Neutrophil (primary cell): Measurements from ENCODE around the gene MYO5A.
"Not testable (repeated sequence)": the region's sequence is repeated elsewhere in the genome, so short reads cannot be mapped to it uniquely, and the experiment has no call there.

Source experiments
- H3K27ac ChIP-seq: fragments of 200-600 bp; sonication (generic); 2 replicates; pipeline ENCODE4 v1.5.1; 2016; ENCODE audit warnings: mild to moderate bottlenecking, moderate library complexity
- H3K27me3 ChIP-seq: fragments of 200-600 bp; sonication (generic); 2 replicates; pipeline ENCODE4 v1.6.0; 2016; ENCODE audit warnings: mild to moderate bottlenecking
- H3K36me3 ChIP-seq: fragments of 200-600 bp; sonication (generic); 2 replicates; pipeline ENCODE4 v1.5.1; 2017
- H3K4me1 ChIP-seq, 2 experiments: fragments of 200-600 bp in 1 of 2; sonication (generic) in 1 of 2; 1 replicate in 1 of 2; 2 replicates in 1 of 2; pipeline versions ENCODE4 v1.5.1 to v1.6.1; 2013 to 2016; ENCODE audit warnings: low read depth in 1 of 2, low read length in 1 of 2, mild to moderate bottlenecking in 1 of 2, moderate library complexity in 1 of 2; ENCODE audit not compliant: control insufficient read depth in 1 of 2, insufficient read depth in 1 of 2
- H3K4me3 ChIP-seq, 2 experiments: fragments of 200-600 bp in 1 of 2; sonication (generic) in 1 of 2; 1 replicate in 1 of 2; 2 replicates in 1 of 2; pipeline ENCODE4 v1.5.1; 2013 to 2016; ENCODE audit warnings: low read depth in 1 of 2, low read length in 1 of 2, mild to moderate bottlenecking in 1 of 2, moderate library complexity in 1 of 2
- H3K9me3 ChIP-seq: fragments of 200-600 bp; sonication (generic); 2 replicates; pipeline ENCODE4 v1.5.1; 2016
- TF ChIP-seq, protein P1 (sequence below): fragments of 200-600 bp; sonication (generic); IDR thresholded peaks from 2 replicates; pipeline ENCODE4 v1.5.1; 2016; ENCODE audit warnings: antibody characterized with exemption

Gene MYO5A

DNA sequence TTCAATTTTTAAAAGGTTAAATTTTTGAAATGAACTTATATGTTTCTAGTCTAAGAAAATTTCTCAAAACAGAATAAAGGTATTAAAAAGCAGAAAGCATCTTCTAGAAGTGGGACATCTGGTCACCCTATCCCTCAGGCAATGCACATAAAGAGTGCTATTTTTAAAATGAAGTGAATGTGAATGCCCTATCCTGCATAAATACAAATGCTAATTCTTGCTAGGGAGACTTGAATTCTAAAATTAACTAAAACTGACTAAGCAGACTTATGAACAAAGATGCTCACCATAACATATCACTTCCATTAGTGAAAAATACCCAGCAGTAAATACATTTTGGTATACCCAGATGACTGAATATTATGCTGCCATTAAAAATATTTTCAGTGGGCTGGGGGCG lies 11.7 kb downstream of the MYO5A start:
- Histone ChIP-seq H3K4me1 (peaks cover 59 to 78% of the 10 kb centered on the region in 2 experiments), H3K36me3 (no peaks in the 10 kb centered on the region), H3K9me3 (no peaks in the 10 kb centered on the region), H3K27me3 (no peaks in the 10 kb centered on the region), H3K27ac (peak overlapping the region; percentile 81), H3K4me3 (no peak overlapping the region)
- TF ChIP-seq, protein P1, sequence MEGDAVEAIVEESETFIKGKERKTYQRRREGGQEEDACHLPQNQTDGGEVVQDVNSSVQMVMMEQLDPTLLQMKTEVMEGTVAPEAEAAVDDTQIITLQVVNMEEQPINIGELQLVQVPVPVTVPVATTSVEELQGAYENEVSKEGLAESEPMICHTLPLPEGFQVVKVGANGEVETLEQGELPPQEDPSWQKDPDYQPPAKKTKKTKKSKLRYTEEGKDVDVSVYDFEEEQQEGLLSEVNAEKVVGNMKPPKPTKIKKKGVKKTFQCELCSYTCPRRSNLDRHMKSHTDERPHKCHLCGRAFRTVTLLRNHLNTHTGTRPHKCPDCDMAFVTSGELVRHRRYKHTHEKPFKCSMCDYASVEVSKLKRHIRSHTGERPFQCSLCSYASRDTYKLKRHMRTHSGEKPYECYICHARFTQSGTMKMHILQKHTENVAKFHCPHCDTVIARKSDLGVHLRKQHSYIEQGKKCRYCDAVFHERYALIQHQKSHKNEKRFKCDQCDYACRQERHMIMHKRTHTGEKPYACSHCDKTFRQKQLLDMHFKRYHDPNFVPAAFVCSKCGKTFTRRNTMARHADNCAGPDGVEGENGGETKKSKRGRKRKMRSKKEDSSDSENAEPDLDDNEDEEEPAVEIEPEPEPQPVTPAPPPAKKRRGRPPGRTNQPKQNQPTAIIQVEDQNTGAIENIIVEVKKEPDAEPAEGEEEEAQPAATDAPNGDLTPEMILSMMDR: no peak

DNA sequence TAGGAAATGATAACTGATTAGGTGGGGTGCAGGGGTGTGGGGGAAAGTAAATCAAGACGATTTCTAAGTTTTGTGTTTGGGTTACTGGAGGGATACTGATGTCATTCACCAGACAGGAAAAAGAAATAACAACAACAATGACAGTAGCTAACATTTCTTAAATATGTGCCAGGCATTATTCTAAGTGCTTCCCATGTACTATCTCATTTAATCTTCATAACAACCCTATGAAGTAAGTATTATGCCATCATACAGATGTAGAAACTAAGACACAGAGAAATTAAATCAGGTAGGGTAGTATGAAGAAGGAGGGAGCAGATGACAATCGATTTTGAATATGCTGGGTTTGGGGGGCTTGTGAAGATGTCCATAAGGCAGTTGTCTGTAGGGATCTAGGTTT lies 13.3 kb downstream of the MYO5A start:
- Histone ChIP-seq H3K4me3 (no peak overlapping the region), H3K36me3 (no peaks in the 10 kb centered on the region), H3K27me3 (no peaks in the 10 kb centered on the region), H3K4me1 (peaks cover 43 to 61% of the 10 kb centered on the region in 2 experiments), H3K27ac (no peak overlapping the region), H3K9me3 (no peaks in the 10 kb centered on the region)
- TF ChIP-seq, protein P1: no peak

DNA sequence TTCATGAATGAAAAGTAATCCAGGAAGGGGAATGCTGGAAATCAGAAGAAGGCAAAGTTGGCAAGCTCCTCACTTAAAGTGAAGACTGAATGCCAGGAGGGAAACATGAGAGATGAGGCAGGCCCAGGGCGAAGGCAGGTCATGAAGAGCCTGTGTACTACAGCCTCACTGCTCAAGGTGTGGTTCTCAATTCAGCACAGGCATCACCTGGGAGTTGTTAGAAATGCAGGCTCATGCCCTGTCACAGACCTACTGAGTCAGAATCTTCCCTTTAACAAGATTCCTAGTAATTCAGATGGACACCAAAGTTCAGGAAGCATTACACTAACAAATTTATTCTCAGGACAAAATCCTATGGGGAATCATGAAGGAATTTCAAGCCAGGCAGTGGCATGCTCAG lies 14.2 kb downstream of the MYO5A start:
- Histone ChIP-seq H3K4me1 (peaks cover 36 to 52% of the 10 kb centered on the region in 2 experiments), H3K36me3 (no peaks in the 10 kb centered on the region), H3K27me3 (no peaks in the 10 kb centered on the region), H3K9me3 (no peaks in the 10 kb centered on the region), H3K4me3 (no peak overlapping the region), H3K27ac (peak overlapping the region; percentile 39)
- TF ChIP-seq, protein P1: no peak

DNA sequence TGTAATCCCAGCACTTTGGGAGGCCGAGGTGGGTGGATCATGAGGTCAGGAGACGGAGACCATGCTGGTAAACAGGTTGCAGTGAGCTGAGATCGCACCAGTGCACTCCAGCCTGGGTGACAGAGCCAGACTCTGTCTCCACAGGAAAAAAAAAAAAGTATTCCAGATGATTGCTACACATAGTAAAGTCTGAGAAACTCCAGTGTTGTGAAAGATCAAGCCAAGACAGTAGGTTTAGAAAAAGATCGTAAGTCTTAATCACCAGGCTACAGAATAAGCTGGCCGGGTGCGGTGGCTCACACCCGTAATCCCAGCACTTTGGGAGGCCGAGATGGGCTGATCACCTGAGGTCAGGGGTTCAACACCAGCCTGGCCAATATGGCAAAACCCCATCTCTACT lies 15.8 kb downstream of the MYO5A start:
- not testable (repeated sequence) for H3K4me3 ChIP-seq, H3K9me3 ChIP-seq
- H3K27ac ChIP-seq: peak overlapping the region; percentile 14

DNA sequence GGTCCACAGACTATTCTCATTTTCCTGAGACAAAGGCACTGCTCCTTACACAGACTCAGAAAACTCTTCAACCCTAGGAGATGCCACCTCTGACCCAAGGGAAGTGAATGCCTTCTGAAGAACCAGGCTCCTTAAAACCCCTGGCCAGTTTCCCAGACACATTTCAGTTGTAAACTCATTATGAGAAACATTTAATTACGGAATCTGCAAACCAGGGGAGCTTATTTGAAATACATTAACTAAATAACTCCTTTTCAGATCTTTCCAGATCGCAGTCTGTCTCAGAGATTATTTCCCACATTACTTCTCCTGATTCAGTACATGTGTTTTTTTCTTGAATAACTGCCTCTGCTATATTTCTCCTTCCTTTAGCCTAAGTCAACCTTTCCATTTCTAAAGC lies 17.6 kb downstream of the MYO5A start:
- Histone ChIP-seq H3K27ac (no peak overlapping the region), H3K4me3 (no peak overlapping the region), H3K36me3 (no peaks in the 10 kb centered on the region)

More for the DNA sequence above, 15.8 kb downstream of the MYO5A start:
- not testable (repeated sequence) for H3K27me3 ChIP-seq, H3K36me3 ChIP-seq
- H3K4me1 ChIP-seq: peaks cover 20 to 36% of the 10 kb centered on the region in 2 experiments

DNA sequence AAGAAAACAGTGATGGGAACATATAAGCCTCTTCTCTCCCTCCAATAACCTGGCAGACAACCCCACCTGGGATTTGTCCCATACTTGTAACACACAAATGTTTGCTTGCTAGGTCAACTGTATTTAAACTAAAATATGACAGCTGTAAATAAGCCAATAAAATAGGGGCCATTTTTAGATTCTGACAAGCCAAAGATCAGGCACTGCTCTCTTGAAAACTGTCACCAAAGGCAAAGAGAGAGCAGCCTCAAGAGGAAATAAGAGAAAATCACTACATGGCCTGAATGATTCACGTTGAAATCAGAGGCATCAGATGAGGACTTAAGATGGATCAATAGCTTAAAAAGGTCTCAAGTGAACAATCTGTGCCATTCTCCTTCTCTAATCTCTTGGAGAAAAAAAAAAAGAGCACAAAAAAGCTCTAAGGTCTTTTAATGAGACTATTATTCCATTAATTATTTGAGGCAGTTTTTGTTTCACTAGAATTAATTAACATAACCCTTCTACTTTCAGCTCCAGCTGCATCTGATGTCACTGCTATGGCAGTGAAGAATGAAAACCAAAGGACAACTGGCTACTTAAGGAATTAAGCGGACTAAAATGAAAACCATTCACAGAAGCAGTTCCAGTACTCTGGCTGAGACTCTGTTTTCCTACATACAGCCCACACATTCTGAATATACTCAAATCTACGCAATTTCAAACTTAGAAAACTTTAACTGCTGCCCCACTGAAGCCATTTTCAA lies 19.0 kb downstream of the MYO5A start:
- no peaks in the 10 kb centered on the region for H3K36me3 ChIP-seq
- no peaks in the 10 kb centered on the region for H3K27me3 ChIP-seq
- no peak overlapping the region for H3K27ac ChIP-seq
- H3K9me3 ChIP-seq: no peaks in the 10 kb centered on the region
- peaks cover 18 to 26% of the 10 kb centered on the region in 2 experiments for H3K4me1 ChIP-seq
- TF ChIP-seq, protein P1: no peak
- H3K4me3 ChIP-seq: no peak overlapping the region

More for the DNA sequence above, 17.6 kb downstream of the MYO5A start:
- no peaks in the 10 kb centered on the region for H3K27me3 ChIP-seq
- peaks cover 12 to 22% of the 10 kb centered on the region in 2 experiments for H3K4me1 ChIP-seq
- no peaks in the 10 kb centered on the region for H3K9me3 ChIP-seq
- TF ChIP-seq, protein P1: no peak
